NB4 (cell line): ENCODE results near the gene PIK3AP1.

Experiments used
- CTCF ChIP-seq: IDR thresholded peaks from one replicate; pipeline ENCODE4 v1.5.1; 2012; ENCODE audit warnings: low read depth, low read length
- POLR2A ChIP-seq: IDR thresholded peaks from 2 replicates; pipeline ENCODE4 v1.6.1; 2011; ENCODE audit warnings: mild to moderate bottlenecking; ENCODE audit not compliant: insufficient read length; ENCODE audit errors: extremely low read depth

GRCh38 chr10:96681524-96681923 is 38.8 kb downstream of the PIK3AP1 start:
- TF ChIP-seq CTCF (no peak), POLR2A (no peak)
